HEK293 (cell line): ENCODE results near the gene GPR157.

Experiments used
- KLF8 ChIP-seq: fragments of 450-650 bp; formaldehyde crosslinking; IDR thresholded peaks from 2 replicates; pipeline ENCODE4 v1.5.1; 2016; ENCODE audit warnings: missing biosample characterization, missing genetic modification characterization
- ZBTB21 ChIP-seq: fragments of 450-650 bp; formaldehyde crosslinking; IDR thresholded peaks from 2 replicates; pipeline ENCODE4 v1.5.1; 2017; ENCODE audit warnings: missing biosample characterization, missing genetic modification characterization
- ZFP3 ChIP-seq: fragments of 450-650 bp; formaldehyde crosslinking; IDR thresholded peaks from 2 replicates; pipeline ENCODE4 v1.5.1; 2016; ENCODE audit warnings: low read depth, missing biosample characterization, missing genetic modification characterization
- ZNF175 ChIP-seq: fragments of 450-650 bp; formaldehyde crosslinking; IDR thresholded peaks from 2 replicates; pipeline ENCODE4 v1.5.1; 2016; ENCODE audit warnings: missing biosample characterization, missing genetic modification characterization
- ZNF23 ChIP-seq: fragments of 450-650 bp; formaldehyde crosslinking; IDR thresholded peaks from 2 replicates; pipeline ENCODE4 v1.5.1; 2016; ENCODE audit warnings: missing biosample characterization, missing genetic modification characterization, borderline replicate concordance
- ZNF24 ChIP-seq: fragments of 450-650 bp; formaldehyde crosslinking; IDR thresholded peaks from 2 replicates; pipeline ENCODE4 v1.5.1; 2016; ENCODE audit warnings: missing biosample characterization, missing genetic modification characterization
- ZNF362 ChIP-seq: fragments of 450-650 bp; formaldehyde crosslinking; IDR thresholded peaks from 2 replicates; pipeline ENCODE4 v1.5.1; 2016; ENCODE audit warnings: missing biosample characterization, missing genetic modification characterization
- ZNF658 ChIP-seq: fragments of 450-650 bp; formaldehyde crosslinking; IDR thresholded peaks from 2 replicates; pipeline ENCODE4; 2016; ENCODE audit warnings: missing biosample characterization, missing genetic modification characterization
- ZNF747 ChIP-seq: fragments of 450-650 bp; formaldehyde crosslinking; IDR thresholded peaks from 2 replicates; pipeline ENCODE4 v1.5.1; 2016; ENCODE audit warnings: missing biosample characterization, missing genetic modification characterization
- TF ChIP-seq, protein P1 (sequence below): fragments of 450-650 bp; formaldehyde crosslinking; IDR thresholded peaks from 2 replicates; pipeline ENCODE4 v1.5.1; 2016; ENCODE audit warnings: missing biosample characterization, missing genetic modification characterization
- TF ChIP-seq, protein P2 (sequence below): fragments of 450-650 bp; formaldehyde crosslinking; conservative IDR thresholded peaks from 2 replicates; pipeline ENCODE4 v1.5.1; 2016; ENCODE audit warnings: low read depth, missing biosample characterization, missing genetic modification characterization
- TF ChIP-seq, protein P3 (sequence below): fragments of 450-650 bp; formaldehyde crosslinking; IDR thresholded peaks from 2 replicates; pipeline ENCODE4 v1.5.1; 2017; ENCODE audit warnings: missing biosample characterization, missing genetic modification characterization

- no peak for TF ChIP-seq ZNF658 (tag by site-specific recombination)
- TF ChIP-seq, protein P1, sequence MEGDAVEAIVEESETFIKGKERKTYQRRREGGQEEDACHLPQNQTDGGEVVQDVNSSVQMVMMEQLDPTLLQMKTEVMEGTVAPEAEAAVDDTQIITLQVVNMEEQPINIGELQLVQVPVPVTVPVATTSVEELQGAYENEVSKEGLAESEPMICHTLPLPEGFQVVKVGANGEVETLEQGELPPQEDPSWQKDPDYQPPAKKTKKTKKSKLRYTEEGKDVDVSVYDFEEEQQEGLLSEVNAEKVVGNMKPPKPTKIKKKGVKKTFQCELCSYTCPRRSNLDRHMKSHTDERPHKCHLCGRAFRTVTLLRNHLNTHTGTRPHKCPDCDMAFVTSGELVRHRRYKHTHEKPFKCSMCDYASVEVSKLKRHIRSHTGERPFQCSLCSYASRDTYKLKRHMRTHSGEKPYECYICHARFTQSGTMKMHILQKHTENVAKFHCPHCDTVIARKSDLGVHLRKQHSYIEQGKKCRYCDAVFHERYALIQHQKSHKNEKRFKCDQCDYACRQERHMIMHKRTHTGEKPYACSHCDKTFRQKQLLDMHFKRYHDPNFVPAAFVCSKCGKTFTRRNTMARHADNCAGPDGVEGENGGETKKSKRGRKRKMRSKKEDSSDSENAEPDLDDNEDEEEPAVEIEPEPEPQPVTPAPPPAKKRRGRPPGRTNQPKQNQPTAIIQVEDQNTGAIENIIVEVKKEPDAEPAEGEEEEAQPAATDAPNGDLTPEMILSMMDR = no peak
- TF ChIP-seq ZBTB21 (tag by site-specific recombination) = no peak
- no peak for TF ChIP-seq ZNF23
- TF ChIP-seq, protein P2, sequence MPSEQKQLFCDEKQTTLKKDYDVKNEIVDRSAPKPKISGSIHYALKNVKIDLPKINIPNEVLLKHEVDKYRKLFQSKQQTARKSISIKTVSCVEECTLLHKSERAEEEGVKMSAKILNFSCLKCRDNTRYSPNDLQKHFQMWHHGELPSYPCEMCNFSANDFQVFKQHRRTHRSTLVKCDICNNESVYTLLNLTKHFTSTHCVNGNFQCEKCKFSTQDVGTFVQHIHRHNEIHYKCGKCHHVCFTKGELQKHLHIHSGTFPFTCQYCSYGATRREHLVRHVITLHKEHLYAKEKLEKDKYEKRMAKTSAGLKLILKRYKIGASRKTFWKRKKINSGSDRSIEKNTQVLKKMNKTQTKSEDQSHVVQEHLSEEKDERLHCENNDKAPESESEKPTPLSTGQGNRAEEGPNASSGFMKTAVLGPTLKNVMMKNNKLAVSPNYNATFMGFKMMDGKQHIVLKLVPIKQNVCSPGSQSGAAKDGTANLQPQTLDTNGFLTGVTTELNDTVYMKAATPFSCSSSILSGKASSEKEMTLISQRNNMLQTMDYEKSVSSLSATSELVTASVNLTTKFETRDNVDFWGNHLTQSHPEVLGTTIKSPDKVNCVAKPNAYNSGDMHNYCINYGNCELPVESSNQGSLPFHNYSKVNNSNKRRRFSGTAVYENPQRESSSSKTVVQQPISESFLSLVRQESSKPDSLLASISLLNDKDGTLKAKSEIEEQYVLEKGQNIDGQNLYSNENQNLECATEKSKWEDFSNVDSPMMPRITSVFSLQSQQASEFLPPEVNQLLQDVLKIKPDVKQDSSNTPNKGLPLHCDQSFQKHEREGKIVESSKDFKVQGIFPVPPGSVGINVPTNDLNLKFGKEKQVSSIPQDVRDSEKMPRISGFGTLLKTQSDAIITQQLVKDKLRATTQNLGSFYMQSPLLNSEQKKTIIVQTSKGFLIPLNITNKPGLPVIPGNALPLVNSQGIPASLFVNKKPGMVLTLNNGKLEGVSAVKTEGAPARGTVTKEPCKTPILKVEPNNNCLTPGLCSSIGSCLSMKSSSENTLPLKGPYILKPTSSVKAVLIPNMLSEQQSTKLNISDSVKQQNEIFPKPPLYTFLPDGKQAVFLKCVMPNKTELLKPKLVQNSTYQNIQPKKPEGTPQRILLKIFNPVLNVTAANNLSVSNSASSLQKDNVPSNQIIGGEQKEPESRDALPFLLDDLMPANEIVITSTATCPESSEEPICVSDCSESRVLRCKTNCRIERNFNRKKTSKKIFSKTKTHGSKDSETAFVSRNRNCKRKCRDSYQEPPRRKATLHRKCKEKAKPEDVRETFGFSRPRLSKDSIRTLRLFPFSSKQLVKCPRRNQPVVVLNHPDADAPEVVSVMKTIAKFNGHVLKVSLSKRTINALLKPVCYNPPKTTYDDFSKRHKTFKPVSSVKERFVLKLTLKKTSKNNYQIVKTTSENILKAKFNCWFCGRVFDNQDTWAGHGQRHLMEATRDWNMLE = no peak
- TF ChIP-seq ZFP3 (tag by site-specific recombination) = no peak
- no peak for TF ChIP-seq ZNF175 (tag by site-specific recombination)
- TF ChIP-seq ZNF362 (tag by site-specific recombination) = no peak
- TF ChIP-seq ZNF24 (tag by site-specific recombination) = no peak
- TF ChIP-seq ZNF747 (tag by site-specific recombination) = no peak
- TF ChIP-seq KLF8 (tag by site-specific recombination) = no peak
- TF ChIP-seq, protein P3, sequence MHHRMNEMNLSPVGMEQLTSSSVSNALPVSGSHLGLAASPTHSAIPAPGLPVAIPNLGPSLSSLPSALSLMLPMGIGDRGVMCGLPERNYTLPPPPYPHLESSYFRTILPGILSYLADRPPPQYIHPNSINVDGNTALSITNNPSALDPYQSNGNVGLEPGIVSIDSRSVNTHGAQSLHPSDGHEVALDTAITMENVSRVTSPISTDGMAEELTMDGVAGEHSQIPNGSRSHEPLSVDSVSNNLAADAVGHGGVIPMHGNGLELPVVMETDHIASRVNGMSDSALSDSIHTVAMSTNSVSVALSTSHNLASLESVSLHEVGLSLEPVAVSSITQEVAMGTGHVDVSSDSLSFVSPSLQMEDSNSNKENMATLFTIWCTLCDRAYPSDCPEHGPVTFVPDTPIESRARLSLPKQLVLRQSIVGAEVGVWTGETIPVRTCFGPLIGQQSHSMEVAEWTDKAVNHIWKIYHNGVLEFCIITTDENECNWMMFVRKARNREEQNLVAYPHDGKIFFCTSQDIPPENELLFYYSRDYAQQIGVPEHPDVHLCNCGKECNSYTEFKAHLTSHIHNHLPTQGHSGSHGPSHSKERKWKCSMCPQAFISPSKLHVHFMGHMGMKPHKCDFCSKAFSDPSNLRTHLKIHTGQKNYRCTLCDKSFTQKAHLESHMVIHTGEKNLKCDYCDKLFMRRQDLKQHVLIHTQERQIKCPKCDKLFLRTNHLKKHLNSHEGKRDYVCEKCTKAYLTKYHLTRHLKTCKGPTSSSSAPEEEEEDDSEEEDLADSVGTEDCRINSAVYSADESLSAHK = no peak
Measured at GRCh38 chr1:9166289-9167235, 37.7 kb upstream of the GPR157 start.
